ENCODE results near the gene SLC10A1. TPM values are rescaled to one million over a fixed set of nuclear protein-coding genes. Genes with fewer than 3 reads are reported as not detected.

SLC10A1 gene
- total RNA-seq, 1 donor from 2014 or later = not detected

- DNase-seq (ENCODE audit: low spot score) (no peak), ATAC-seq (no peak)
- intact Hi-C loops (cut with DNase I) = no loop called here
Observed at GRCh38 chr14:69773571-69774276, 23.3 kb downstream of the SLC10A1 start.

DNA sequence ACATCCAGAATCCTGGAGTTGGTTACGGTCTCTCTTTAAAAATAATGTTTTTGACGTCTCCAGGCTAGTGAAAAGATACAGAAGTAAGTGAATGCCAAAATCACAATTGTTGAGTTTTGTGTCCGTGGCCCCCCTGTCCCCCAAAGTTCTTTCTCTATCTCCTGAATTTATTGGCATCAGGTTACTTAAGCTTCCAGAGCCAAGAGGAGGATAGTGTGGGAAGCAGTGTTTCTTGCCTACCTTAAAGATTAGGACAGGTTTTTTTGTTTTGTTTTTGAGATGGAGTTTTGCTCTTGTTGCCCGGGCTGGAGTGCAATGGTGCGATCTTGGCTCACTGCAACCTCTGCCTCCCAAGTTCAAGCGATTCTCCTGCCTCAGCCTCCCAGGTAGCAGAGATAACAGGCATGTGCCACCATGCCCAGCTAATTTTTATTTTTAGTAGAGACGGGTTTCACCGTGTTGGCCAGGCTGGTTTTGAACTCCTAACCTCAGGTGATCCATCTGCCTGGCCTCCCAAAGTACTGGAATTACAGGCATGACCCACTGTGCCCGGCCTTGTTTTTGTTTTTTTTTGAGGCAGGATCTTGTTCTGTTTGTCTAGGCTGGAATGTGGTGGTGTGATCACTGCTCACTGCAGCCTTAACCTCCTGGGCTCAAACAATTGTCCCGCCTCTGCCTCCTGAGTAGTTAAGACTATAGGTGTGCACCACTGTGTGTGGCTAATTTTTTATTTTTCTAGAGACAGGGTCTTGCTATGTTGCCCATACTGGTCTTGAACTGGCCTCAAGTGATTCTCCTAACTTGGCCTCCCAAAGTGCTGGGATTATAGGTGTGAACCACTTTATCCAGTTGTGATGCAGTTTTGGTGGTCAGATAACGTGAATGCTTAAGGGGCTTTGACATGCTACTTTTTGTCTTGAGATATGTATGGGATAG, 24.7 kb downstream of the SLC10A1 start:
- DNase-seq (ENCODE audit: low spot score) (no peak), ATAC-seq (no peak)
- intact Hi-C loops (cut with DNase I) = no loop called here

DNA sequence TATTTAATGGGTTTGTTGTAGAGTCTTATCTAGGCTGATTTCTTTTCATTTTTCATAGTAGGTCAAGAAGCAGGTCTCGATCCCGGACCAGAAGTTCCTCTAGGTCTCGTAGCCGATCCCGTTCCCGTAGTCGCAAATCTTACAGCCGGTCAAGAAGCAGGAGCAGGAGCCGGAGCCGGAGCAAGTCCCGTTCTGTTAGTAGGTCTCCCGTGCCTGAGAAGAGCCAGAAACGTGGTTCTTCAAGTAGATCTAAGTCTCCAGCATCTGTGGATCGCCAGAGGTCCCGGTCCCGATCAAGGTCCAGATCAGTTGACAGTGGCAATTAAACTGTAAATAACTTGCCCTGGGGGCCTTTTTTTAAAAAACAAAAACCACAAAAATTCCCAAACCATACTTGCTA, 25.9 kb downstream of the SLC10A1 start:
- intact Hi-C loops (cut with DNase I) = no loop called here
- DNase-seq (ENCODE audit: low spot score) (no peak), ATAC-seq (no peak)

DNA sequence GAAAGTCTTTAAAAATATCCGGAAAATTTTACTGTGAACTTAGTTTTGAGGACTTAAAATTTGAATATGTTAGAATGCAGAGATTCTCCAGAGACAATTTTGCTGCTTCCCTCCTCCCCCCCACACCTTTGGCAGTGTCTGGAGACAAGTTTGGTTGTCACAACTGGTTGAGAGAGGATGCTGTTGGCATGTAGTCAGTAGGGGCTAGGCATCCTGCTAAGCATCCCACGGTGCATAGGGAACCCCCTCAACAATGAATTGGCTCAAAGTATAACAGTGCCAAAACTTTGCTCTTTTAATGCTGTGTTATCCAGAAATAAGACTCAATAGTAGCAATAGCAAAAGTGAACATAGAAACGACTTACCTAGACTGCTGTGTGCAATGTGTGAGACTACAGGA, 26.5 kb downstream of the SLC10A1 start:
- DNase-seq (ENCODE audit: low spot score) = no peak
- no peak for ATAC-seq
- intact Hi-C loops (cut with DNase I) = no loop called here

DNA sequence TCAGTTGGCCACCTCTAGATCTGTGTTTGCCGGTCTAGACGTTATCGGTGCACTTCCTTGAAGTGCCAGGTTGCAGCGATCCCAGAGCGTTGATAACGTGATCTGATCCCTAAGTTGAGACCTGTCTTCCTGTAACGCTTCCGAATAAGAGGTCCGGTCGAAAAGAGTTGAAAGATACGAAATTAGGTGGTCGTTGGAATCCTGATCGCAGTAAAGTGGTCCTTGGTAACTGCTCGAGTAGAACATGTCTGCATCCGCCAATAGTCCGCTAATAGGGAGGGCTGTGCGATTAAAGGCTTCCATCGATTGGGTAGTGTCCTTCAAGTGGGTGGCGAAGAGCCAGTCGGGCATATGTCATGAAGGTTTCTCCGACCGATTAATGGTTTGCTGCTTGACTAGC, 27.4 kb downstream of the SLC10A1 start:
- no peak for DNase-seq (ENCODE audit: low spot score)
- intact Hi-C loops (cut with DNase I) = no loop called here
- no peak for ATAC-seq

DNA sequence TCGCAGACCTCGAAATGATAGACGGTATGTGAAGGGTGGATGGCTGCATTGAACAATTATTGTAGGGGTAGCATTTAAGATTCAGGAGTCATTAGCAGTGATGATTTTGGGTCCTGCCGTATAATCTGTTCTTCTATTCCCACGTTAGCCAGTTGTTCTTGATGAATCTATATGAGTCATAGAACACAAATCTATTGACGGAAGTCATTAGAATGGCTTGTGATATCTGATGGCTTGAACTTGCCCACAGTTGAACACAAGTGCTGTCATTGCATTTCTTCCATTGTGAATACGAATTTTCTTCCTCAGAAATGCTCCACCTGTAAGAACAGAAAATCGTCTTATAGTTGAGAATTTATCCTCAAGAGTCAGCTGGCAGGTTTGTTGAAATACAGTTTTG, 28.2 kb downstream of the SLC10A1 start:
- DNase-seq (ENCODE audit: low spot score) = no peak
- ATAC-seq = no peak
- intact Hi-C loops (cut with DNase I) = no loop called here

- DNase-seq (ENCODE audit: low spot score) (peak; percentile 94), ATAC-seq (peak; percentile 95)
- intact Hi-C loops (cut with DNase I) = no loop called here
Observed at GRCh38 chr14:69767369-69767999, 29.6 kb downstream of the SLC10A1 start.

DNA sequence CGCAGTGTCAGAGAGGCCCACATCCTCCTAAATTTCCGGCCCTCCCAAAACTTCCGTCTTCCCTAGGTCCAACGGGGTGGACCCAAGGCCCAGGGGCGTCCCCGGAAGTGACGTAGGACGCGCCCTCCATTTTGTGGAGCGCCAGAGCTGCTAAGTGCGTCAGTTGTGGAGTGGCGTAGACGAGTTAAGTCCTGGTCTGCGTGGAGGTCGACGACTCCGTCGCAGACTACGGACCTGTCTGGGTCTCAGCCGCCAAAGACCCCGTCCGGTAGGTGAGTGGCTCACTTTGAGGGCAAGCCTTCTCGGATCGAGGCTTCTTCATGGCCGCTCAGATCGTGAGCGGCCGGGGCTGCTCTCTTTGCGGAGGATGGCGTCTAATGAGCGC, 30.1 kb downstream of the SLC10A1 start, which contains the start of gene SRSF5:
SRSF5 (plus strand) TSS at position 159 of the 385 bp plus-strand sequence. CDS start 1,015 bp downstream, outside the sequence.
- ATAC-seq (peak; percentile 98), DNase-seq (ENCODE audit: low spot score) (peak; percentile 98)
- intact Hi-C loops (cut with DNase I) = no loop called here

DNA sequence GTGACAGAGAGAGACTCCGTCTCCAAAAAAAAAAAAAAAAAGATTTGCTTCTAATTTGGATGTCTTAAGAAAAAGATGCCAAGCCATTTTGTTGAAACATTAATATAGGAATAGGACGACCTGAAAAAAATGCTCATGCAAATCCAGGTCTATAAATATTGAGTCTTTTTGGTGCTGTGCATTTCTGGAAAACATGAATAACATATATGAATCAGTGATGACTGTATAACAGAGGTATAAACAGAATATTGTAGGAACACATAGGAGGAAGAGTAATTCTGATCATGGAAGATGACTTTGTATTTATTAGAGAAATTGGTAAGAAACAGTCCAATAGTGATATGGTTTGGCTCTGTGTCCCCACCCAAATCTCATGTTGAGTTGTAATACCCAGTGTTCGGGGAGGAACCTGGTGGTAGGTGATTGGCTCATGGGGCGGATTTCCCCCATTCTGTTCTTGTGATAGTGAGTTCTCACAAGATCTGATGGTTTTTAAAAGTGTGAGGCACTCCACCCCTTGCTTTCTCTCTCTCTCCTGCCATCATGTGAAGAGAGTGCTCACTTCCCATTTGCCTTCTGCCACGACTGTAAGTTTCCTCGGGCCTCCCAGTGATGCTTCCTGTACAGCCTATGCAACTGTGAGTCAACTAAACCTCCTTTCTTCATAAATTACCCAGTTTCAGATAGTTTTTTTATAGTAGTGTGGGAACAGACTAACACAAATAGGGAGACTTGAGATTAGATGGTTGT, 33.1 kb downstream of the SLC10A1 start:
- intact Hi-C loops (cut with DNase I) = no loop called here
- ATAC-seq (no peak), DNase-seq (ENCODE audit: low spot score) (no peak)

- ATAC-seq = no peak
- no peak for DNase-seq (ENCODE audit: low spot score)
- intact Hi-C loops (cut with DNase I) = no loop called here
Observed at GRCh38 chr14:69760810-69761209, 36.2 kb downstream of the SLC10A1 start.

DNA sequence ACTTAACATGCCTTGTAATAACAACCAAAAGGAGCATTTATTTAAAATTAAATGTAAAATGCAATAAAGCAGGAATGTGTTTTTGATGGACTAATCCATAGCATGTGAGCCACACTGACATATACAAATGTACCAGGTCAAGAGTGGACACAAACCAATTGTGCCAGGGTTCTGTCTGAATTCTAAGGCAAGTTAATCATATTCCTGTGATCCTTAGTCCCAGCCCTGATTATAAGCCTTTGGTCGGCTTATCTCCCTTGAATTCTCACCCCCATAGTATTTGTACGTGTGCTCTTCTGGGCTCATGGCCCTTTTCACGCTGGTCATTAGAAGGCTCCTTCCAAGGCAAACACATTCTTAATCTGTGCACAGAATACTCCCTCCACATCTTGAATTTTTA, 40.7 kb downstream of the SLC10A1 start:
- no peak for ATAC-seq
- intact Hi-C loops (cut with DNase I) = no loop called here

DNA sequence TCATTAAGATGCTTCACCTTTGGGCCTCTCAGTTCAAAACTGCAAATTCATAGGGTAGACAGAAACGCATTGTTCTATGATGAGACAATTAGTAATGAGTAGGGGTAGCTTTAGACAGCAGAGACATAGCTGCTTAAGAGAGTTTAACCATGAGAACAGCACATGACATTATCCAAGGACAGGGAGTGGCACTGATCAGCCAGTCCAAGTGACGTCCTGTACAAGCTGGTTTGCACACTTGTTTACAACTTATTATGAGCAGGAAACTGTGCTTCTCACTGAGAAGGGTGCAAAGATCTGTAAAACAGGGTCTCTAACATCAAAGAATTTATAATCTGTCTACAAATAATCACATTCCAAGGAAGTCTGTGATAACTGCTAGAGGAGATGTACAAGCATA, 41.3 kb downstream of the SLC10A1 start:
- DNase-seq (ENCODE audit: low spot score) = no peak
- no peak for ATAC-seq
- intact Hi-C loops (cut with DNase I) = no loop called here

More for the DNA sequence above, 40.7 kb downstream of the SLC10A1 start:
- no peak for DNase-seq (ENCODE audit: low spot score)

GRCh38 chr14:69755296-69755695, 41.7 kb downstream of the SLC10A1 start:
- DNase-seq (ENCODE audit: low spot score) (no peak), ATAC-seq (no peak)
- intact Hi-C loops (cut with DNase I) = no loop called here

DNA sequence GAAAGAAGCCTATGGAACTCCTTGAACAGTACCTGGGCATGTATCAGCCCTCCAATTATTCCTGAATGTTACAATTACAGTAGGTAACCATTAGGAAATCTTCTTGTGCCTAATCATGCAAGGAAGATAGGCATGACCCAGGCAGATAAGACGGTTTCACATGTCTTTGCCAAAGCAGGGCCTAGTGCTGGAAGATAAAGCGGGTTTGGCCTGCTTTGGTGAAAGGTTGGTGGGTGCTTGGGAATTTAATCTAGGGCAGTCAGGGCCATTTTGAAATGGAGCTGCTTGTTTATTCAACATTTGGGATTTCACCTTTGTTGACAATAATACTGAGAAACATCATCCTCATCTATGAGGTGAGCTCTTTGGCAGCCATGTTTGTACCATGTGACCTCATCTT, 42.6 kb downstream of the SLC10A1 start:
- intact Hi-C loops (cut with DNase I) = no loop called here
- DNase-seq (ENCODE audit: low spot score) (no peak), ATAC-seq (no peak)

DNA sequence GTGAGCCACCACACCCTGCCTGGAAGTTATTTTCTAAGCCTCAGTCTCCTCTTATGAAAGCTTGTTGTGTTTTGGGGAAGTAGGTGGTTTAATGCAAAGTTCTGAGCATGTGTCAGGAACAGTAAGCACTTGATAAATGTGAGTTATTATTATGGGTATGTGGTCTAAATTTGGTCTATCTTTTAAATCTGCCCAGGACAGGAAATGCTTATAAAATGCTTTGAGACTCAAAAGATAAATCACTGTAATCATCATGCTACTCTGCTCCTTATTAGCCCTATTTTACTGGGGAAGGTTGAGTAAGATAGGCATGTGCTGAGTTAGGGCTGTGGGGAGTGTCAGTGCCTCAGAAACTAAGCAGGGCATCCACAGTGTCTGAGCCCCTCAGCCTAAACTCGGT, 43.2 kb downstream of the SLC10A1 start:
- ATAC-seq (no peak), DNase-seq (ENCODE audit: low spot score) (no peak)
- intact Hi-C loops (cut with DNase I) = no loop called here

- intact Hi-C loops (cut with DNase I) = no loop called here
- DNase-seq (ENCODE audit: low spot score) (no peak), ATAC-seq (no peak)
Observed at GRCh38 chr14:69752773-69753172, 44.3 kb downstream of the SLC10A1 start.

- no peak for DNase-seq (ENCODE audit: low spot score)
- no peak for ATAC-seq
- intact Hi-C loops (cut with DNase I) = no loop called here
Observed at GRCh38 chr14:69750495-69750894, 46.5 kb downstream of the SLC10A1 start.

DNA sequence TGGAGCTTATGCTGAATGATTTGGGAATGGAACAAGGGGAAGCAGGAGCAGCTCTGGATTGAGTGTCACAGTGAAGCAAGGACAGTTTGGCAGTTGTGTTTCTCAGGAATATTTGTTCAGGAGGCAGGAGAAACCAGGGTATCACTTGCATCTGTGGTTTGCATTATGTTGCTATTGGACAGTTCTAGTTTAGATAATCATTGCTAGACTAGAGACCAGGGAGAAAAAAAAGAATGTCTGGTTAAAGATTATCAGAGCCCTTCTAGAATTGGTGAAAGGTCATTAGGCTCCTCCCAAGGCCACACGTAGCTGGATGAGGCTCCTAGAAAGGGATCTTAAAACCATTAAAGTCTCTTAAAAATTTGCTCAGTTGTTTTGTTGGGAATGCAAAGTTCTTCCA, 47.1 kb downstream of the SLC10A1 start:
- no peak for ATAC-seq
- intact Hi-C loops (cut with DNase I) = no loop called here
- no peak for DNase-seq (ENCODE audit: low spot score)

DNA sequence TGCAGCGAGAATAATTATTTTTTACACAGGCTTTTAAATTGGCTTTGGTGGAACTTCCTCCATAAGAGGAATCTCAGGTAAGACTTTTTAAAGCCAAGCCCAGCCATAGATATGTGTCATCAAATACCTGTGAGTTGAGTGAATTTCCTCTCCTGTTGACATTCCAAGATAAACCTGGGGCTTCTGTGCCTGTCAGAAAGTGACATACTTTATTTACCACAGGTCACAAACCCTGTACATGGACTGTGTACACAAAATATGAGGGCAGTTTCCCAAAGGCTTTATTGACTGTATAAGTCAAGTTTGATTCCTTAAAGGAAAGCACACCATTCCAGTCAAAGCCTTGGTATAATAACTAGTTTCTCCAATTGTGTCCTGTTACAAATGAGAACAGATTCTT, 56.0 kb downstream of the SLC10A1 start:
- DNase-seq (ENCODE audit: low spot score) (no peak), ATAC-seq (no peak)
- intact Hi-C loops (cut with DNase I) = no loop called here
